SK-N-MC (cell line): ENCODE results near the gene KCNH2.
"Not testable (repeated sequence)": the region's sequence is repeated elsewhere in the genome, so short reads cannot be mapped to it uniquely, and the experiment has no call there.

Experiments
- DNase-seq: peaks from one replicate; pipeline ENCODE4 v3.0.0-alpha.2; 2011; ENCODE audit warnings: low read depth, low spot score
- H3K27ac ChIP-seq: fragments of 200-600 bp; sonication (generic); 2 replicates; pipeline ENCODE4 v1.5.1; 2016; ENCODE audit warnings: mixed run types
- H3K36me3 ChIP-seq: fragments of 200-600 bp; sonication (generic); 2 replicates; pipeline ENCODE4 v1.6.1; 2017; ENCODE audit warnings: antibody characterized with exemption, low read length, mixed read lengths; ENCODE audit not compliant: insufficient read depth
- H3K4me3 ChIP-seq: fragments of 200-600 bp; sonication (generic); 2 replicates; pipeline ENCODE4 v1.5.1; 2016
- H3K9ac ChIP-seq: fragments of 200-600 bp; sonication (generic); 2 replicates; pipeline ENCODE4 v1.8.0; 2017; ENCODE audit warnings: mixed run types, mixed read lengths; ENCODE audit not compliant: insufficient read length
- H3K9me3 ChIP-seq: fragments of 200-600 bp; sonication (generic); 2 replicates; pipeline ENCODE4 v1.6.1; 2017; ENCODE audit warnings: low read depth, mild to moderate bottlenecking, antibody characterized with exemption, low read length, moderate library complexity, mixed read lengths
- EZH2 ChIP-seq: fragments of 200-600 bp; sonication (generic); IDR thresholded peaks from one replicate; pipeline ENCODE4 v1.6.1; 2017; ENCODE audit warnings: antibody characterized with exemption
- FOXP2 ChIP-seq: optimal IDR thresholded peaks from 2 replicates; pipeline ENCODE3; 2011; ENCODE audit warnings: mild to moderate bottlenecking, moderate library complexity; ENCODE audit not compliant: insufficient read depth; ENCODE audit errors: extremely low read length, control extremely low read depth
- POLR2AphosphoS5 ChIP-seq: IDR thresholded peaks from 2 replicates; pipeline ENCODE4 v1.6.1; 2012; ENCODE audit warnings: mild to moderate bottlenecking, low read depth, low read length, borderline replicate concordance

Gene KCNH2, protein sequence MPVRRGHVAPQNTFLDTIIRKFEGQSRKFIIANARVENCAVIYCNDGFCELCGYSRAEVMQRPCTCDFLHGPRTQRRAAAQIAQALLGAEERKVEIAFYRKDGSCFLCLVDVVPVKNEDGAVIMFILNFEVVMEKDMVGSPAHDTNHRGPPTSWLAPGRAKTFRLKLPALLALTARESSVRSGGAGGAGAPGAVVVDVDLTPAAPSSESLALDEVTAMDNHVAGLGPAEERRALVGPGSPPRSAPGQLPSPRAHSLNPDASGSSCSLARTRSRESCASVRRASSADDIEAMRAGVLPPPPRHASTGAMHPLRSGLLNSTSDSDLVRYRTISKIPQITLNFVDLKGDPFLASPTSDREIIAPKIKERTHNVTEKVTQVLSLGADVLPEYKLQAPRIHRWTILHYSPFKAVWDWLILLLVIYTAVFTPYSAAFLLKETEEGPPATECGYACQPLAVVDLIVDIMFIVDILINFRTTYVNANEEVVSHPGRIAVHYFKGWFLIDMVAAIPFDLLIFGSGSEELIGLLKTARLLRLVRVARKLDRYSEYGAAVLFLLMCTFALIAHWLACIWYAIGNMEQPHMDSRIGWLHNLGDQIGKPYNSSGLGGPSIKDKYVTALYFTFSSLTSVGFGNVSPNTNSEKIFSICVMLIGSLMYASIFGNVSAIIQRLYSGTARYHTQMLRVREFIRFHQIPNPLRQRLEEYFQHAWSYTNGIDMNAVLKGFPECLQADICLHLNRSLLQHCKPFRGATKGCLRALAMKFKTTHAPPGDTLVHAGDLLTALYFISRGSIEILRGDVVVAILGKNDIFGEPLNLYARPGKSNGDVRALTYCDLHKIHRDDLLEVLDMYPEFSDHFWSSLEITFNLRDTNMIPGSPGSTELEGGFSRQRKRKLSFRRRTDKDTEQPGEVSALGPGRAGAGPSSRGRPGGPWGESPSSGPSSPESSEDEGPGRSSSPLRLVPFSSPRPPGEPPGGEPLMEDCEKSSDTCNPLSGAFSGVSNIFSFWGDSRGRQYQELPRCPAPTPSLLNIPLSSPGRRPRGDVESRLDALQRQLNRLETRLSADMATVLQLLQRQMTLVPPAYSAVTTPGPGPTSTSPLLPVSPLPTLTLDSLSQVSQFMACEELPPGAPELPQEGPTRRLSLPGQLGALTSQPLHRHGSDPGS

GRCh38 chr7:150978126-150978789 lies at the start of gene KCNH2:
TSS of gene KCNH2 (minus strand) at chr7:150978321. CDS start at chr7:150977913, 408 bp downstream.
- no peak within 1 kb of the TSS for H3K27ac ChIP-seq
- H3K4me3 ChIP-seq: peak within 1 kb of the TSS; percentile 83
- TF ChIP-seq EZH2: no peak
- TF ChIP-seq FOXP2: no peak
- peak; percentile 38; the same call in 1 of the 2 replicates for TF ChIP-seq POLR2AphosphoS5
- H3K36me3 ChIP-seq: no peaks in the 10 kb centered on the region
- no peak within 1 kb of the TSS for H3K9ac ChIP-seq
- no peak for DNase-seq
- no peaks in the 10 kb centered on the region for H3K9me3 ChIP-seq

DNA sequence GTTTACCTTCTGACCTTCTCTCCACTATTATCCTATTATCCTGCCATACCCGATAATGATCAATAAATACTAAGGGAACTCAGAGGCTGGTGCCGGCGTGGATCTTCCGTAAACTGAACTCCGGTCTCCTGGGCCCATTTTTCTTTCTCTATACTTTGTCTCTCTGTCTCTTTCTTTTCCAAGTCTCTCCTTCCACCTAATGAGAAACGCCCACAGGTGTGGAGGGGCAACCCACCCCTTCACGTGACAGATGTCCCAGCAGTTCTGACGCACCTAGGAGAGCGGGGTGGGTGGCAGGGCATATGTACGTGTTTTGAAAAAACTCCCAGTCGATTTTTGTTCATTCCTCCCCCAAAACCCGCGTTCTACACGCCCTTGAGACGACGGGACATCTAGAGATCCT lies 49.6 kb upstream of the KCNH2 start:
- H3K27ac ChIP-seq, H3K36me3 ChIP-seq, DNase-seq, H3K9ac ChIP-seq, H3K9me3 ChIP-seq: not testable (repeated sequence)
- H3K4me3 ChIP-seq: peak overlapping the region; percentile 90

DNA sequence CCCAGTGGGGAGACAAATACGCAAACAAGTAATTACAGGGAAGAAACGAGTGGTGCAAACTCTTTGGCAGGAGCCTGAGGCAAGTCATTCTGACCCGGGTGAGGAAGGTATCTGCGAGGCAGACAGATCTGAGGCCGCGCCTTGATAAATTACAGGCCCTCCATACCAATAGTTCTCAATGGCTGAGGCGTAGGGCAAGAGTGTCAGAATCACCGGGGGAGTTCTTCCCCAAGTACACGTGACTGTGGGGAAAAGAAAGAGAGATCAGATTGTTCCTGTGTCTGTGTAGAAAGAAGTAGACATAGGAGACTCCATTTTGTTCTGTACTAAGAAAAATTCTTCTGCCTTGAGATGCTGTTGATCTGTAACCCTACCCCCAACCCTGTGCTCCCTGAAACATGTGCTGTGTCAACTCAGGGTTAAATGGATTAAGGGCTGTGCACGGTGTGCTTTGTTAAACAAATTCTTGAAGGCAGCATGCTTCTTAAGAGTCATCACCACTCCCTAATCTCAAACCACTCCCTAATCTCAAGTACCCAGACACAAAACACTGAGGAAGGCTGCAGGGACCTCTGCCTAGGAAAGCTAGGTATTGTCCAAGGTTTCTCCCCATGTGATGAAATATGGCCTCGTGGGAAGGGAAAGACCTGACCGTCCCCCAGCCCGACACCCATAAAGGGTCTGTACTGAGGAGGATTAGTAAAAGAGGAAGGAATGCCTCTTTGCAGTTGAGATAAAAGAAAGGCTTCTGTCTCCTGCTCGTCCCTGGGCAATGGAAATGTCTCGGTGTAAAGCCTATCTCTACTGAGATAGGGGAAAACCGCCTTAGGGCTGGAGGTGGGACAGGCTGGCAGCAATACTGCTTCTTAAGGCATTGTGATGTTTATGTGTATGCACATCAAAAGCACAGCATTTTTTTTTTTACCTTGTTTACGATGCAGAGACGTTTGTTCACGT lies 48.9 kb upstream of the KCNH2 start:
- not testable (repeated sequence) for DNase-seq, H3K36me3 ChIP-seq, H3K9me3 ChIP-seq, H3K27ac ChIP-seq, H3K9ac ChIP-seq
- H3K4me3 ChIP-seq: peak overlapping the region; percentile 90

DNA sequence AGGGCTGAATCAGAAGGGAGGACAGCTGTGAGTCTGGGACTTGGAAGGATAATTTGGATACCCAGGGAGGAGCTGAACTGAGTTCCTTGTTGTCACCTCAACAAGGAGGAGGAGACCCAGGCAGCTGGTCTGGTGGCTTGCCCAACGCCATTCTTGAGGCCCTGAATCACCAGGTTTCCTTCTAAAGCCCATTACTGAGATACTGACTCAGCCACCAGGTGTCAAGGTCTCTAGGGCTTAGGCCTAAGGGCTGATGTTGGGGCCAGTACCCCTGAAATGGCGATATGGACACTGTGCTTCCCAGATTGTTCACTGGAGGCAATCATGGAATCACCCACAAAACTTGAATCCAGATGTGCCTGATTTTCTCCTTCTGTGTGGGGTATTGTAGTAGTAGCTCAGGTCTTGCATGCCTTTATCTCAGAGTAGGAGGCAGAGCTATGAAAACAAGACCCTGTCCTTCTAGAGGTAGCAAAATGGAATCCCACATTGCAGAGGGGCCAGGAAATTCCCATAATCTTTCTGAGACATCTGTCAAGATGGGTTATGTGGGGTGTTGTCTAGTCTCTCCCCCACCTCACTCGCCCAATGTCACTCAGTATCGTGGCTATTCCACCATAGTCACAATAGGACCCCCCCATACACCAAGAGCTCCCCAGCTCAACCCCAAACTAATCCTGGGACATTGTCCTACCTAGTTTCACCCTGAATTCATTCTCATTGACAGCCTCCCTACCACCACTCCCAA lies 48.0 kb upstream of the KCNH2 start:
- Histone ChIP-seq H3K27ac (no peak overlapping the region), H3K36me3 (no peaks in the 10 kb centered on the region), H3K4me3 (no peak overlapping the region), H3K9me3 (no peaks in the 10 kb centered on the region), H3K9ac (no peak overlapping the region)
- TF ChIP-seq FOXP2 (no peak), POLR2AphosphoS5 (no peak), EZH2 (no peak)
- DNase-seq: no peak

DNA sequence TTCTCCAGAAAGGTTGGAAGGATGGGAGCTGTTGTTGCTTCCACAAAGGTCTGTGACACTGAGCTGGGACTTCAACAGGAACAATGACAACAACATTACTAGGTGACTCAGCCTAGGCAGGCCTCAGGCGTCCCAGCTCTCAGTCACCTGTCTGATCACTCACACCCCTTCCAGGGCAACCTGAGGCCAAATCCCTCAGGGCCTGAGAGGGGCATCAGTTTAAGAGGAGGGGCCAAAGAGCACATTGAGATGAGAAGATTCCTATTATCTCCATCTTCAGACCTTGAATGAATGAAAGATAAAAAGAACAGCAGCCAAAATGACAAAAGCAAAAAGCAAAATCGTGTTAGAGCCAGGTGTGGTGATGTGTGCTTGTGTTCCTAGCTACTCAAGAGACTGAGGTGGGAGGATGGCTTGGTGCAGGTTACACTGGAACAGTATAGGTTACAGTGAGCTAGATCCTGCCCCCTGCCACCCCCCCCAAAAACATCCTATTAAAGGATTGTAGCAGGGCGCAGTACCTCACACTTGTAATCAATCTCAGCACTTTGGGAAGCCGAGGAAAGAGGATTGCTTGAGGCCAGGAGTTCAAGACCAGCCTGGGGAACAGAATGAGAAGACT lies 46.4 kb upstream of the KCNH2 start, which contains the start of gene ATG9B:
TSS of gene ATG9B (minus strand) at position 60 of the 622 bp plus-strand sequence. CDS start 71 bp downstream, outside the sequence.
- no peak within 1 kb of the TSS for H3K4me3 ChIP-seq
- no peak within 1 kb of the TSS for H3K27ac ChIP-seq
- H3K9ac ChIP-seq: no peak within 1 kb of the TSS
- no peaks in the 10 kb centered on the region for H3K36me3 ChIP-seq
- no peaks in the 10 kb centered on the region for H3K9me3 ChIP-seq
- TF ChIP-seq FOXP2: no peak
- no peak for TF ChIP-seq EZH2
- no peak for TF ChIP-seq POLR2AphosphoS5
- no peak for DNase-seq

- no peak for DNase-seq
- Histone ChIP-seq H3K9ac (no peak overlapping the region), H3K9me3 (no peaks in the 10 kb centered on the region), H3K36me3 (no peaks in the 10 kb centered on the region), H3K27ac (no peak overlapping the region), H3K4me3 (no peak overlapping the region)
- no peak for TF ChIP-seq POLR2AphosphoS5
- TF ChIP-seq FOXP2: no peak
- no peak for TF ChIP-seq EZH2
These were observed 45.1 kb upstream of the KCNH2 start for GRCh38 chr7:151023232-151023631.
